ENCODE data around the gene LRRC3C. TPM values are rescaled to one million over a fixed set of nuclear protein-coding genes. Genes with fewer than 3 reads are reported as not detected.

Gene LRRC3C
- polyA plus RNA-seq, 3 donors: not detected

GRCh38 chr17:39903158-39903884 lies 24.2 kb upstream of the LRRC3C start:
- H3K27ac Mint-ChIP-seq: no peak overlapping the region
- no peak overlapping the region for H3K4me3 ChIP-seq (replicated peaks in 1 of 3; ENCODE audit: low read depth in 2 of 3, low read length in 3 of 3)
- no peak overlapping the region for H3K4me2 ChIP-seq (replicated peaks; ENCODE audit: extremely low read depth, low read length, poor library complexity, severe bottlenecking)
- H3K9me3 Mint-ChIP-seq: peaks cover 0 to 2% (median 0%) of the 10 kb centered on the region in 7 donors
- intact Hi-C loops (cut with micrococcal nuclease): no loop called here
- no peaks in the 10 kb centered on the region for H3K36me3 ChIP-seq (replicated peaks in 1 of 2; ENCODE audit: control insufficient read depth in 1 of 2, insufficient read depth in 2 of 2, low read length in 2 of 2)
- no peak overlapping the region for H3K4me3 Mint-ChIP-seq
- peaks cover 2 to 5% (median 4%) of the 10 kb centered on the region in 3 donors for H3K27me3 Mint-ChIP-seq (ENCODE audit: low read depth in 3 of 3)
- no peak for DNase-seq
- H3K27me3 ChIP-seq (ENCODE audit: control insufficient read depth in 2 of 2, insufficient read depth in 2 of 2, low read length in 2 of 2): no peaks in the 10 kb centered on the region
- 17% methylated on average over 1 of the region's 4 CpGs for WGBS (ENCODE audit: insufficient coverage)
- no peak overlapping the region for H3K27ac ChIP-seq (ENCODE audit: low read depth in 1 of 2, low read length in 2 of 2)
- no peaks in the 10 kb centered on the region for H3K79me2 ChIP-seq (ENCODE audit: insufficient read depth, low read length)
- H3K36me3 Mint-ChIP-seq: peaks cover 0 to 3% of the 10 kb centered on the region in 2 donors
- no peaks in the 10 kb centered on the region for H3K4me1 ChIP-seq (ENCODE audit: control insufficient read depth in 1 of 2, insufficient read depth in 2 of 2, low read length in 2 of 2)
- no peaks in the 10 kb centered on the region for H4K20me1 ChIP-seq (ENCODE audit: insufficient read depth, low read length)
- H3K9ac ChIP-seq (ENCODE audit: insufficient read depth, low read length, poor library complexity, severe bottlenecking): no peak overlapping the region
- no peak for TF ChIP-seq CTCF (IDR thresholded peaks at IDR 0.05)
- H3K4me1 Mint-ChIP-seq: peaks cover 4% of the 10 kb centered on the region
- no peaks in the 10 kb centered on the region for H3K9me3 ChIP-seq (replicated peaks in 1 of 2; ENCODE audit: control insufficient read depth in 1 of 2, insufficient read depth in 1 of 2, low read length in 2 of 2)
- H2AFZ ChIP-seq (ENCODE audit: insufficient read depth, low read depth, low read length, poor library complexity, severe bottlenecking): no peak overlapping the region

- Mint-ChIP-seq H3K27ac (no peak overlapping the region), H3K4me3 (no peak overlapping the region), H3K27me3 (ENCODE audit: low read depth in 3 of 3) (peaks cover 1 to 4% (median 2%) of the 10 kb centered on the region in 3 donors), H3K9me3 (no peaks in the 10 kb centered on the region), H3K4me1 (peaks cover 4% of the 10 kb centered on the region), H3K36me3 (peaks cover 0 to 5% of the 10 kb centered on the region in 2 donors)
- Histone ChIP-seq H3K4me1 (ENCODE audit: control insufficient read depth in 1 of 2, insufficient read depth in 2 of 2, low read length in 2 of 2) (no peaks in the 10 kb centered on the region), H3K9ac (ENCODE audit: insufficient read depth, low read length, poor library complexity, severe bottlenecking) (no peak overlapping the region), H2AFZ (ENCODE audit: insufficient read depth, low read depth, low read length, poor library complexity, severe bottlenecking) (no peak overlapping the region), H3K27ac (ENCODE audit: low read depth in 1 of 2, low read length in 2 of 2) (no peak overlapping the region), H3K79me2 (ENCODE audit: insufficient read depth, low read length) (no peaks in the 10 kb centered on the region), H3K4me2 (replicated peaks; ENCODE audit: extremely low read depth, low read length, poor library complexity, severe bottlenecking) (no peak overlapping the region), H3K9me3 (replicated peaks in 1 of 2; ENCODE audit: control insufficient read depth in 1 of 2, insufficient read depth in 1 of 2, low read length in 2 of 2) (no peaks in the 10 kb centered on the region), H3K4me3 (replicated peaks in 1 of 3; ENCODE audit: low read depth in 2 of 3, low read length in 3 of 3) (no peak overlapping the region), H4K20me1 (ENCODE audit: insufficient read depth, low read length) (no peaks in the 10 kb centered on the region), H3K27me3 (ENCODE audit: control insufficient read depth in 2 of 2, insufficient read depth in 2 of 2, low read length in 2 of 2) (no peaks in the 10 kb centered on the region), H3K36me3 (replicated peaks in 1 of 2; ENCODE audit: control insufficient read depth in 1 of 2, insufficient read depth in 2 of 2, low read length in 2 of 2) (no peaks in the 10 kb centered on the region)
- no peak for TF ChIP-seq CTCF (IDR thresholded peaks at IDR 0.05)
- DNase-seq: no peak
- intact Hi-C loops (cut with micrococcal nuclease): no loop called here
- 100% methylated on average over 3 of the region's 3 CpGs for whole genome bisulfite sequencing (ENCODE audit: insufficient coverage)
These were observed 22.6 kb upstream of the LRRC3C start for GRCh38 chr17:39904990-39905288.
